NCI-H128 (cell line): ENCODE data around the gene ANKRD61.
"Not testable (repeated sequence)": the region's sequence is repeated elsewhere in the genome, so short reads cannot be mapped to it uniquely, and the experiment has no call there.

Experiments used
- DNase-seq: peaks from one replicate; lab custom pipeline; 2025; ENCODE audit not compliant: unreplicated experiment; lab: John Stamatoyannopoulos, UW

The ANKRD61 gene

DNA sequence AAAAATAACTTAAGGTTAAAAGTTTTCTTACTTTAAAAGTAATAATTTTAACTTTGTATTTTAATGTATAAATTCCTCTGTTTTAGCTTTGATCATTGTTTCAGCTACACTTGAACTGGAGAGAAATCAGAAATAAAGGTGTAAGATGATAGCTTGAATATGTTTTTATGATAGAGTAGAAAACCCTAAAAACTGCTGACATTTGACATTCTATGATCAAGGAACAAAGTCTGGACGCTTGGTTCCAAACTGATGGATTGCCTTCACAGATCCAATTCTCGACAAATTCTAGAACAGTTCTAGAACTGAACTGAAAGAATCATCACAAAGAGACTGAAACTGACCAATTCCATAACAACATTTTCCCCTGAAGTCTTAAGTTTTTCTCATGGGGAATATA lies at the start of gene ANKRD61:
Gene ANKRD61 (plus strand): TSS at position 389 of the 400 bp plus-strand sequence. CDS start 0 bp downstream, at position 389.
- no peak for DNase-seq

DNA sequence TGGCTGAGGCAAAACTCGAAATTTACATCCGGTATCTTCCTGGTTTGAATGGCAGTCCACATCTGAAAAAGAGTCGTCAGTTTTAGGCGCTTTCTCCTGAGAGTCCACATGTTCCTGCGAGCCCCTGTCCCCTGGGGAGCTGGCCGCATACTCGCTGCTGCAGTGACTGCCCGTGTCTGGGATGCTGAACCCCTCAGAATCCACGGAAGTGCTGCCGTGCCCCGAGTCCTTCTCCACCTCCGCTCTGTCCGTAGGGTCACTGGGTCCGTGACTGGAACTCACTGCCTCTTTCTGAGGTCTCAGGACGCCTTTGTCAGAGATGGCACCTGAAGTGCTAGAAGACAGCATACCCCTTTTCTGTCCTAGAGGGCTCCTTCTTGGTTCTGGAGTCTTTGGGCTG lies 44.1 kb upstream of the ANKRD61 start:
- DNase-seq, result not testable (repeated sequence)

DNA sequence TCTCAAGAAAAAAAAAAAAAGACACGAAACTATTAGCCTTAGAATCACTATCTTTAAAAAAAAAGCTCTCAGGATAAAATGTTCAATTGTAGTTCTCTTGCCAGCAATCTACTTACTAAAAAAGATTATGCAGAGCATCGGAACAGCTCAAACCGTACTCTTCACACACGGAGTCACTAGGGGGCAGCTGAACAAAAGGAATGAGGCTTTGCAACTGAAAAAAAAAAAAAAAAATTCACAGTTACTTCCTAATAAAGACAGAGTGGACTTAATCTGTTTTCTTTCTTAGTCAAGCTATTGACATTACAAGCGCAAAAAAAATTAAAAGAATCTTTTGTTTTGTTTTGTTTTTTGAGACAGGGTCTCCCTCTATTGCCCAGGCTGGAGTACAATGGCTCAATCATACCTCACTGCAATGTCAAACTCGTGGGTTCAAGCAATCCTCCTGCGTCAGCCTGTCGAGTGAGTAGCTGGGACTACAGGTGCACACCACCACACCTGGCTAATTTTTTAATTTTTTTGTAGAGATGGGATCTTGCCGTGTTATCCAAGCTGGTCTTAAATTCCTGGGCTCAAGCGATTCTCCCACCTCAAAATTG lies 33.9 kb upstream of the ANKRD61 start:
- peak; percentile 28 for DNase-seq

DNA sequence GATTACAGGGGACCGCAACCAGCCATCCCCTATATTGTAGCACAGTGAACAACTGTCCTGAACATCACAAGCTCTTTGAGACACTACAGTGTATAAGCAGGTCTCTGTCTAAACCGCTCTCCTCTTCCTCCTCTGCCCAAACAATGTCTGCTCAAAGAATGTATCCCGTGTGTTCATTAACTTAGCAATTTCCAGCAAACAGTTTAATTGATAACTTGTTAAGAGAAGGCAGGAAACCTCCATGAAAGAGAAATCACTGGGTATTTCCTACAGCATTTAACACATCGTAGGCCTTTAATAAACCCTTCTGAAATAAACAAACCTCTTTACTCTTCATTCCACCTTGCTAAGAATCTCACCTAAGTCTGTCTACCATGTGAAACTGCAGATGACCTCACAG lies 23.8 kb upstream of the ANKRD61 start:
- no peak for DNase-seq

- DNase-seq, result not testable (repeated sequence)
Observed at GRCh38 chr7:6007835-6008590, 23.2 kb upstream of the ANKRD61 start.

DNA sequence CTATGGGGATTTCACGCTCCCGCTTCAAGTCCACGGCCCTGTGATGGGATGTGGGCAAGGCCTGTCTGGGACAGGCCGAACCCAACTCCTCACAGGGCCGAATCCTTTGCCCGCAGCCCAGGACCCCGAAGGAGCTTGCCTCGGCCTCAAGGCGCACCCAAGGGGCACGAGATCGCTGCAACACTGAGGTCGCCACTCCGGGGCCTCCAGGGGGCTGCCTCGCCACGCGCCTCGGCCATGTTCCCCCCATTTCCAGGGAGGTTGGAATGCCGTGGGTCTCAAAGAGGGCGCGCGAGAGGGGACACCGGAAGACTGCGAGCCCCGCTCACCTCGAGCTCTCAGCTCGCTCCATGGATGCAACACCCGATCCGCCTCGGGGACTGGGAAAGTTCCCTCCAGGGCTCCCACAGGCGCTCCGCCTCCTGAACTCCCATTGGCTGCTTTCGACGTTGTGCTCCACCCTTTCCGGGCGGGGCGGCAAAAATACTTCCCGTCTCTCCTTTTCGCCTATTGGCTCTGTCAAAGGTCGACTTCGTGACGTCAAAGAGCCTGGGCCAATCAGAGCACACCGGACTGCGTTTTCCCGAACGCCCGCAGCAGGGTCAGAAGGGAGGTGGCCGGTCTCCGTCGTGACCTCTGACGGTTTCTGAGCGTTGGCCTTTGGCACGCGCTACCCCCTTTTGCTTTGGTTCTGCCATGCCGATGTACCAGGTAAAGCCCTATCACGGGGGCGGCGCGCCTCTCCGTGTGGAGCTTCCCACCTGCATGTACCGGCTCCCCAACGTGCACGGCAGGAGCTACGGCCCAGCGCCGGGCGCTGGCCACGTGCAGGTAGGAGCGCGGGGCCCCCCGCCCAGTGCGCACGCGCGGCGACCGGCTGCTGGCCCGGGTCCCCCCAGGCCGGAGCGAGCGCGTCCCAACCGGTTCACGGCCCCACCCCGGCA lies 22.2 kb upstream of the ANKRD61 start, which contains the start of the genes AIMP2 and PMS2:
Gene AIMP2 (plus strand): TSS at position 605 of the 944 bp plus-strand sequence. CDS start 92 bp downstream, at position 697.
Gene PMS2 (minus strand): TSS at position 382 of the 944 bp plus-strand sequence. CDS start 30 bp downstream, at position 352.
- peak; percentile 99 for DNase-seq

DNA sequence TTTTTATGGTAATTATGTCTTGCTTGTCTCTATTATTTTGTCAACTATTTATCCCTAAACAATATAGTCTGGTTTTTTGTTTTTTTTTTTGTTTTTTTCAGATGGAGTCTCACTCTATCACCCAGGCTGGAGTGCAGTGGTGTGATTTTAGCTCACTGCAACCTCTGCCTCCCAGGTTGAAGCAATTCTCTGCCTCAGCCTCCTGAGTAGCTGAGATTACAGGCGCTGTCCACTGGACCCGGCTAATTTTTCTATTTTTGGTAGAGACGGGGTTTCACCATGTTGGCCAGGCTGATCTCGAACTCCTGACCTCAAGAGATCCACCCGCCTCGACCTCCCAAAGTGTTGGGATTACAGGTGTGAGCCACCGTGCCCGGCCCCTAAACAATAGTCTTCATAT lies 20.8 kb upstream of the ANKRD61 start:
- not testable (repeated sequence) for DNase-seq

DNA sequence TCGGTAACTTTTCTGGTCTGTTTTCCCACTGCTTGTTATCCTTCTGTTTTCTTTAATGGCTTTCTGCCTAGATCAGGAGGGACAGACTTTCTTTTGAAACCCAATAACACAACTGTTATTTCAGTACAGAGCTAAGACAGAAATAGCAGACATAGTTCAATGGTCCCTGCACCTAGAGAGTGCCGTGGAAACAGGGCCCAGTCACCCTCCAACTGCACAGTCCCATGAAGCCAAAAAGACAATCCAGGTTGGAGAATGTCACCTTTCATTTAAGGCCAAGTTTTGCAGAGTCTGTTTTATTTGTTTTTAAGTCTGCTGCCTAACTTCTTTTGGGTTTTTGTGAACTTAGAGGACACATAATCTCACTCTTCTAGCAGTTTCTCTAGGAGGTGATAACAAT lies 19.6 kb upstream of the ANKRD61 start:
- DNase-seq, result no peak

DNA sequence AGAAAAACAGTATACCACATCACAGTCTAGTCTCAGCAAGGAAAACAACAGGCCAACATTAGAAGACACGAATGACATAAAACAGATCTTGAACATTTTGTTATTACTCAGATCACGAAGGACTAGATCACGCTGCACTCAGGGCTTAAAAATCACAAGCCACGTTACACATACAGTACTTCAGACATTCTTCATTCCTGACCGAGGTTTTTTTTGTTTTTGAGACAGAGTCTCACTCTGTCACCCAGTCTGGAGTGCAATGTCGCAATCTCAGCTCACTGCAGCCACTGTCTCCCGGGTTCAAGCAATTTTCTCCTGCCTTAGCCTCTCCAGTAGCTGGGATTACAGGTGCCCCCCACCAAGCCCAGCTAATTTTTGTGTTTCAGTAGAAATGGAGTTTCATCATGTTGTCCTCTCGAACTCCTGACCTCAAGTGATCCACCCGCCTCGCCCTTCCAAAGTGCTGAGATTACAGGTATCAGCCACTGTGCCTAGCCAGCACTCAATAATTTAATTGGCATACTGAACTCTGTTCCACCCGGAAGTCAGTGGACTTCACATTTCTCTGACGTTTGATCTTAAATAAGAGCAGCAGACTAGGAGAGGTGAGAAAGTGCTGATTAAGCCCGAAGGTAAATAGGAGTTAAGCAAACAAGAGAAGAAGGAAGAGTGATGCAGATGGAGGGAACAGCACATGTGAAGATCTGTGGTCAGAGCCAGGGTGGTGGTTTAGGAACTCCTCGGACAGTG lies 18.6 kb upstream of the ANKRD61 start:
- DNase-seq, result no peak

DNA sequence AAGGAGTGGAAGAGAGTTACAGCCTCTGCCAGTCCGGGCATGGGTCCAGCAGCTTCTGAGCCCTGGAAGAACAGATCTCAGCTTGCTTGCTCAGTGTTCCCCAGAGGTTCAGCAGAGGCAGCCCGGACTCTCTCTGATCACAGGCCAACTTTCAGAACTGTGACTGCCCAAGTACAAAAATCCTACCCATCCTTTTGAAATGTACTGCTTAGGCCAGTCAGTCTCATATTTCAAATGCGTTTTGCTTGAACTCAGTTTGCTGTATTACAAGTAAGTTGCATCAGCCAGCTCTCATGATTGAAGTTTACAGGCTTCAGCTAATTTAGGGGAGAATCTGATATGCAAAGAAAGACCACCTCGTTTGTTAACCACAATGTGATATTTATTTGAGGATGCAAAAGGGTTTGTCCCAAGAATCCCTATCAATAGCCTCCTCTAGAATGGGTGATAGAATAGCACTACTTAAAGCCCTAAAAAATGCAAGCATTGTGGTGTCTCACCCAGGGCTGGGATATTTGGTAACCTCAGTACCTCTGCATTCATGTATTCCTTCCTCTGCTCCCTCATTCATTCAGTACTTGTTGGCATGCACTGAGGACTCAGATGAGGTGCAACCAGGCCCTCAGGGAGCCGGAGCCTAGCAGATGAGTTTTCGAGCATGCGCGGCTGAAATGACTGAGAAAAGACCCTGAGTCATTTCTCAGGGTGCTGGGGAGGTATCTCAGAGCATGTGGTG lies 15.1 kb upstream of the ANKRD61 start:
- DNase-seq, result no peak

DNA sequence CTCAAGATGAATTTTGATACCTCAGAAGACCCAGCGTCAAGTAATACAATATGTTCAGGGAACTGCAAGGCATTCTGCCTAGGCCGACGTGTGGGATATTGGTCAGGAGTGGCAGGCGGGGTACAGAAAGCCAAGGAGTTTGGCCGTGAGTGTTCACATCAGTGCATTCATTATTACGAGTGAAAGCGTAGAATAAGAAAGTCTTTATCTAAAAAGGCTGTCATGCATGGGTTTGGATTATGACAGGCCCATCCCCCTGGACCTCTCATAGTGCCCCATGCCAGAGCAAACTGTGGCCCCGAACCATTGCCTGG lies 14.6 kb upstream of the ANKRD61 start:
- DNase-seq, result no peak

- no peak for DNase-seq
Observed at GRCh38 chr7:6020371-6021286, 10.5 kb upstream of the ANKRD61 start.

DNA sequence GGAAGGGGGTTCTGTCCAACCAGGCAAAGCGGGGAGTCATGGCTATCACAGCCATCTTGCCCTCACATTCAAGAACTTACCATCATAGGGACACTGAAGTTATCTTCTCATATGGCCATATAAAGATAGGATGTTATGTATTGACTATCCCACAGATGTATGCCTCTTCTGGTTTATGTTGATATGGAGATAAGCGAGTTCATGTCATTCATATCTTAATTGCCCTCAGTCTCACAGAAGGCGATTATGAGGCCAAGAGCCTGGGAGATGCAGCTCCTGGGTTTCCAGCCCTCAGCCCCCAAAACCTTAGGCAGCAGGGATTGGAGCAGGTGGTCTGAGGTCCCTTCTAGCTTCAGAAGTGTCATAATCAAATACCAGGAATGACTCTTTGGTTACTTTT lies 8.5 kb upstream of the ANKRD61 start:
- DNase-seq, result no peak

DNA sequence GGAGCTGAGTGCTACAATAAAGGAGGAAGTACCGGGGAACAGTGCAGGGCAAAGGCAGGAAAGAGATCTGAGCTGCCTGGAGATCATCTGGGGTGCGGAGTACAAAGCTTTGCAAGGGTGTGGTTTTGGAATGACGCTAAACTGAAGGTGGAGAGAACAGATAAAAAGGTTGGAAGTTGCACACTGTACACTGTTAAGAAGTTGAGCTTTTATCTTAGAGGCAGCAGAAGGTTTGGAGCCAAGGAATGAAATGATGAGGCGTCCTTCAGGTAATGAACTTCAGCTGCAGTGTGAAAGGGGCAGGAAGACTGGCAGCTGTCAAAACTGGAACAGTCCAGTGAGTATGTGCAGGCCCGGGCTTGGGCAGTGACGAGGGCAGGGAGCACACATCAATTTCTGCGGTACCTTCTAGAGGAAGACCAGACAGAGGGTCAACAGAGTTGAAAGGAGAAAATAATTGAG lies 7.2 kb upstream of the ANKRD61 start:
- DNase-seq, result no peak

DNA sequence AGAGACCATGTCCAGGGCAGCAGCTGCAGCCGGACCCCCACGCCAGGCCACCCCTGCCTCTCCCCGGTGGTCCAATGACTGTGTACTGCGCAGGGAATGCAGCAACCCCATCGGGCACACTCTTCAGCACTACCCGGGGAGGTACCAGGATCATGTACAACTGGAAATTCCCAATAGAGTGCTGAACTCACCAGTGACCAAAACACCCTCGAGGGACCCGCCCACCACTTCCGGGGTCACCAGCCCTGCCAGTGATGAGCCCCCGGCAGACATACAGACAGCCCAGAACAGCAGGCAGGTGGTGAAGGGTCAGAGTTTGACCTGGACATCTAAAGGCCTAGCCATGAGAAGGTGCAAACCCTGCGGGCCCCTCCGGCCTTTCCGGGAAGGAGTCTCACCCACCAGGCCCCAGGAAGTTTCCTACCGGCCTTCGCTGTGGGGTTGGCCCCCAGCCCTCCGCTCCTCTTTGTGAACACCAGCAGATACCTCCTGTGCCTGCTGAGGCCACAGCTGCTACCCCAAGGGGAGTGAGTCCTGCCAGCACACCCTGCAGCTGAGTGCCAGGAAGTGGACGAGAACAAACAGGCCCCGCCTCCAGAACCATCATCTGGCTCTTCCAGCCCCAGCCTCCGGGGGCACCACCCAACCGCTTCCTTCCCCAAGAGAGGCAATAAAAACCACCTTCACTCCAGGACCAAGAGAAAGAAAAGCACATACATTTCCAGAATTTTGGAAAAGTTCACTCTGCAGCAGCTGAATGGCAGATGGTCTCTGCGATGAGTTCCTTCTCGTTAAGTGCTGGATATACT lies 5.0 kb upstream of the ANKRD61 start:
- DNase-seq, result no peak

GRCh38 chr7:6026820-6027311 lies 4.3 kb upstream of the ANKRD61 start:
- DNase-seq, result no peak

- DNase-seq, result no peak
Observed at GRCh38 chr7:6027806-6028365, 3.3 kb upstream of the ANKRD61 start.

DNA sequence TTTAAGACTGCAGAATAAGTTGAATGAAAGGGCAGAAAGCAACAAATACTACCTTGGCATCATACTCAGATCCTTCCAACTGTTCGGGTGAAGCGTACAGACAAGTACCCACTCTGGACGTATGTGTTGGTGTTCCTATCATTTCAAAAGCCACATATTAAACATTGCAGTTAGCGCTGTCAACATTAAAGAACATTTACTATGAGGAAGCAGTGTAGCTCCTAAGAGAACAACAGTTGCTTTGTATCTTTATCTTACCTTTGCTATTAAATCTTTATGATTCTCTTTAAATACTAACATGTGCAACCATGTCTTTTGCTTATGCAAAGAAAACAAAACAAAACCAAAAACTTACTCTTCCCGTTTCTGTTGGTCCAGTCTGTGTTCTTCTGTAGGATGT lies 2.6 kb upstream of the ANKRD61 start:
- DNase-seq, result no peak
